ENCODE measurements around the gene TMPRSS6.

TMPRSS6 gene

DNA sequence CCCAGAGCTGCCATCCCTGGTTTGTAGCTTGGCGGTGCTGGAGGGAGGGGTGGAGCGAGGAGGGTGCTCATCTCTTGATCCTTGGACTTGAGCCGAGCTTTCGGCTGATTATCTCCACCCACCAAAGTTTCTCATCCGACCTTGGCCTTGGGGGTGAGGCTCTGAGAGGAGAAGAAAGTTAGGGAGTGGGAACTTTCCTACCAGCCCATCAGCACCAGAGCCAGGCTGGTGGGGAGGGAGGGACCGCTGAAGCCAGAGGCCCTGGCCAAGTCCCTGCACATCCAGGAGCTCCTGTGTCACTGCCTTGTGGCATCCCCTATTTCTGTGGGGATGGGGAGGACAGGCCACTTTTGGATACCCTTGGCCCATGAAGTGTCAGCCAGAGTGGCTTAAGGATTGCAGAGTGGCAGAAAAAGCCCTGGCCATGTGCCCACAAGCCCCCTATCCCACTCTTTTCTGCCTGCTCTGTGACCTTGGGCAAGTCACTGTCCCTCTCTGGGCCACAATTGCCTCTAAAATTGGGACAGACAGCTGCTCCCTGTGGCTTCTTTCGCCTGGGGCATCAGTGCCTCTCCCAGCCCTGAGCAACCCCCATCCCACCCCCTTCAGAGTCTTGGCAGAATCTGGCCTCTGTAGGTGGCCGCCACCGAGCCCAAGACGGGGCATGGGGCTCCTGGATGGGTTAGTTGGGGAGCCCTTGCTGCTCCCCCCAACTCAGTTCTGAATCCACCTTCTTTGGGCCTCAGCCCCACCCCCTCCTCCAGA lies 47.7 kb downstream of the TMPRSS6 start:
- no peaks in the 10 kb centered on the region for H3K9me2 ChIP-seq (ENCODE audit: low read depth, low read length)
- TF ChIP-seq EZH2 (IDR thresholded peaks at IDR 0.05; ENCODE audit: borderline replicate concordance, low read length): no peak
- TF ChIP-seq, protein P1, sequence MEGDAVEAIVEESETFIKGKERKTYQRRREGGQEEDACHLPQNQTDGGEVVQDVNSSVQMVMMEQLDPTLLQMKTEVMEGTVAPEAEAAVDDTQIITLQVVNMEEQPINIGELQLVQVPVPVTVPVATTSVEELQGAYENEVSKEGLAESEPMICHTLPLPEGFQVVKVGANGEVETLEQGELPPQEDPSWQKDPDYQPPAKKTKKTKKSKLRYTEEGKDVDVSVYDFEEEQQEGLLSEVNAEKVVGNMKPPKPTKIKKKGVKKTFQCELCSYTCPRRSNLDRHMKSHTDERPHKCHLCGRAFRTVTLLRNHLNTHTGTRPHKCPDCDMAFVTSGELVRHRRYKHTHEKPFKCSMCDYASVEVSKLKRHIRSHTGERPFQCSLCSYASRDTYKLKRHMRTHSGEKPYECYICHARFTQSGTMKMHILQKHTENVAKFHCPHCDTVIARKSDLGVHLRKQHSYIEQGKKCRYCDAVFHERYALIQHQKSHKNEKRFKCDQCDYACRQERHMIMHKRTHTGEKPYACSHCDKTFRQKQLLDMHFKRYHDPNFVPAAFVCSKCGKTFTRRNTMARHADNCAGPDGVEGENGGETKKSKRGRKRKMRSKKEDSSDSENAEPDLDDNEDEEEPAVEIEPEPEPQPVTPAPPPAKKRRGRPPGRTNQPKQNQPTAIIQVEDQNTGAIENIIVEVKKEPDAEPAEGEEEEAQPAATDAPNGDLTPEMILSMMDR (IDR thresholded peaks at IDR 0.05; ENCODE audit: low read length): no peak
- H2AFZ ChIP-seq (ENCODE audit: low read length): no peak overlapping the region
- no peaks in the 10 kb centered on the region for H4K20me1 ChIP-seq (ENCODE audit: insufficient read depth, low read length)
- H3K9ac ChIP-seq (ENCODE audit: low read length): no peak overlapping the region
- no peaks in the 10 kb centered on the region for H3K4me1 ChIP-seq (ENCODE audit: insufficient read depth, low read length, severe bottlenecking)
- peaks cover 7% of the 10 kb centered on the region; the same call in 1 of the 2 replicates for H3K27me3 ChIP-seq (ENCODE audit: insufficient read depth, low read length)
- H3K4me2 ChIP-seq (ENCODE audit: low read length): no peak overlapping the region
- H3K79me2 ChIP-seq (ENCODE audit: insufficient read depth, low read length): no peaks in the 10 kb centered on the region
- no peaks in the 10 kb centered on the region for H3K36me3 ChIP-seq (ENCODE audit: insufficient read depth, low read length)
- no peaks in the 10 kb centered on the region for H3K9me3 ChIP-seq (ENCODE audit: low read length)
- no peak overlapping the region for H3K27ac ChIP-seq (ENCODE audit: low read depth, low read length, poor library complexity, severe bottlenecking)
- H3F3A ChIP-seq (ENCODE audit: insufficient read depth, low read length): no peaks in the 10 kb centered on the region
- no peak overlapping the region for H3K4me3 ChIP-seq (ENCODE audit: low read depth, low read length, poor library complexity, severe bottlenecking)

DNA sequence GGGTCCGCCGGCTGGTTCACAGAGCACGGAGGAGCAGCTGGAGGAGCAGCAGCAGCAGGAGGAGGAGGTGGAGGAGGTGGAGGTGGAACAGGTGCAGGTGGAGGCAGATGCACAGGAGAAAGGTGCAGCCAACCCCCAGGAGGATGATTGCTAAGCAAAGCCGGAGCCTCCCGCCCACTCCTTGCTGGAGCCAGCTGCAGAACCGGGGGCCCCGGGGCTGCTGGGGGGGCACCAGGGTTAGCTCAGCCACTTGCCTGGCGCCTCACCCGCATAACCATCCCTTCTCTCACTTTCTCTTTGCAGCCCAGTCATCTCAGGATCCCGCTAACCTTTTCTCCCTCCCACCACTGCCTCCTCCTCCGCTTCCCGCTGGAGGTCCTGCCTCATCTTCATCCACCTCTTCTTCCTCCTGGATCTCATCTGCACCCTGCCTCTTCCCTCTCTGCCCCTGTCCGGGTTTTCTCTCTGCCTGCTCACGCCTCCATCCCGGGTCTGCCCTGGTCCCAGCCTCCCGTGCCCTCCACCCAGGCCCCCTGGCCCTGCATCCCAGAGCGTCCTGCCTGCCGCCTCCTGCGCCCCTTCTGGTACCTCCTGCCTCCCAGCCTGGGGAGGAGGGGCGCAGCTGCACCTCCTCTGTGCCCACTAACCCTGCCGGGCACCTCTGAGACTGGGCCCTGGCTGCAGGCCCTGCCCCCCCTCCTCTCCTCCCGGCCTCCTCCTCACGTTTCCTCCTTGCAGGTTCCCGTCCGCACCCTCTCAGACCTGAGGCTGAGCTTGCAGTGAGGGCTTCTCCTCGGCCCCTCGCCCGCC lies 48.5 kb downstream of the TMPRSS6 start:
- Histone ChIP-seq H2AFZ (ENCODE audit: low read length) (no peak overlapping the region), H3K9ac (ENCODE audit: low read length) (no peak overlapping the region), H3K79me2 (ENCODE audit: insufficient read depth, low read length) (no peaks in the 10 kb centered on the region), H3K4me2 (ENCODE audit: low read length) (no peak overlapping the region), H3K4me3 (ENCODE audit: low read depth, low read length, poor library complexity, severe bottlenecking) (no peak overlapping the region), H3K4me1 (ENCODE audit: insufficient read depth, low read length, severe bottlenecking) (no peaks in the 10 kb centered on the region), H3F3A (ENCODE audit: insufficient read depth, low read length) (no peaks in the 10 kb centered on the region), H3K9me2 (ENCODE audit: low read depth, low read length) (no peaks in the 10 kb centered on the region), H3K27me3 (ENCODE audit: insufficient read depth, low read length) (peaks cover 7% of the 10 kb centered on the region; the same call in 1 of the 2 replicates), H3K36me3 (ENCODE audit: insufficient read depth, low read length) (no peaks in the 10 kb centered on the region), H3K9me3 (ENCODE audit: low read length) (no peaks in the 10 kb centered on the region), H3K27ac (ENCODE audit: low read depth, low read length, poor library complexity, severe bottlenecking) (no peak overlapping the region), H4K20me1 (ENCODE audit: insufficient read depth, low read length) (no peaks in the 10 kb centered on the region)
- TF ChIP-seq EZH2 (IDR thresholded peaks at IDR 0.05; ENCODE audit: borderline replicate concordance, low read length): no peak
- TF ChIP-seq, protein P1 (IDR thresholded peaks at IDR 0.05; ENCODE audit: low read length): no peak

DNA sequence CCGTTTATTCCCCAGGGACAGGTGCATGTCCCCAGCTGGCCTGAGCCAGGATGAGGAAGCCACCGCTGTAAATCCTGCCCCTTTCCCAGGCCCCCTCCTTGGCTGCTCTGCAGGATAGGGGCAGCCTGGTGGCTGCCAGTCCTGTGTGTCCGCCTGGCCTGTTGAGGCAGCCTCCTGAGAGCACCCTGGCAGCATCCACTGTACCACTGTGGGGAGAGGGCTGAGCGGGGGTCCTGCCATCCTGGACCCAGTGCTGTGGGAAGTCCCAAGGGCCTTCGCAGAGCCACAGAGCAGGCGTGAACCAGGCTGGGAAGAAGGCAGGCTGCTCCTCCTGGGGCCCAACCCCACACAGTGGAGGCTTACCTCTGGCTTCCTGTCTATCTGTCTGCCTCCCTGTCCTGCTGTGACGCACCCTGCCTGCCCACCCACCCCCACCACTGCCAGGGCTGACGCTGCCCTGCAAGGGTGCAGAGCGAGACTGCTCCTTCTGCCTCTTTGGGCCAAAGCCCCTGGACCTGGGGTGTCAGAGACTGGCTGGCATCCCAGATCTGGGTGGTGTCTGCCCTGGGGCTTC lies 49.5 kb downstream of the TMPRSS6 start:
- H3K27me3 ChIP-seq (ENCODE audit: insufficient read depth, low read length): peaks cover 7% of the 10 kb centered on the region; the same call in 1 of the 2 replicates
- no peaks in the 10 kb centered on the region for H3K79me2 ChIP-seq (ENCODE audit: insufficient read depth, low read length)
- no peak overlapping the region for H3K9ac ChIP-seq (ENCODE audit: low read length)
- TF ChIP-seq EZH2 (IDR thresholded peaks at IDR 0.05; ENCODE audit: borderline replicate concordance, low read length): no peak
- TF ChIP-seq, protein P1 (IDR thresholded peaks at IDR 0.05; ENCODE audit: low read length): no peak
- H3F3A ChIP-seq (ENCODE audit: insufficient read depth, low read length): no peaks in the 10 kb centered on the region
- no peak overlapping the region for H3K4me2 ChIP-seq (ENCODE audit: low read length)
- H4K20me1 ChIP-seq (ENCODE audit: insufficient read depth, low read length): no peaks in the 10 kb centered on the region
- H3K27ac ChIP-seq (ENCODE audit: low read depth, low read length, poor library complexity, severe bottlenecking): no peak overlapping the region
- no peak overlapping the region for H3K4me3 ChIP-seq (ENCODE audit: low read depth, low read length, poor library complexity, severe bottlenecking)
- H3K9me3 ChIP-seq (ENCODE audit: low read length): no peaks in the 10 kb centered on the region
- H2AFZ ChIP-seq (ENCODE audit: low read length): no peak overlapping the region
- H3K9me2 ChIP-seq (ENCODE audit: low read depth, low read length): no peaks in the 10 kb centered on the region
- no peaks in the 10 kb centered on the region for H3K36me3 ChIP-seq (ENCODE audit: insufficient read depth, low read length)
- H3K4me1 ChIP-seq (ENCODE audit: insufficient read depth, low read length, severe bottlenecking): no peaks in the 10 kb centered on the region
